Glutamatergic neuron (in vitro differentiated cells): ENCODE results near the gene ECE1. TPM values are rescaled to one million over a fixed set of nuclear protein-coding genes. Genes with fewer than 3 reads are reported as not detected.
"Not testable (repeated sequence)": the region's sequence is repeated elsewhere in the genome, so short reads cannot be mapped to it uniquely, and the experiment has no call there.

Experiments
- DNase-seq: peaks from one replicate; pipeline ENCODE4 v3.0.0; 2022
- H3K27ac Mint-ChIP-seq: one replicate; pipeline ENCODE4 v1.8.0; 2020; ENCODE audit warnings: mild to moderate bottlenecking, mixed read lengths, inconsistent platforms; ENCODE audit not compliant: unreplicated experiment
- H3K27me3 Mint-ChIP-seq: one replicate; pipeline ENCODE4 v1.8.0; 2020; ENCODE audit warnings: mild to moderate bottlenecking, moderate library complexity, mixed read lengths, inconsistent platforms; ENCODE audit not compliant: unreplicated experiment
- H3K36me3 Mint-ChIP-seq: one replicate; pipeline ENCODE4 v1.8.0; 2020; ENCODE audit warnings: mild to moderate bottlenecking, mixed read lengths, inconsistent platforms; ENCODE audit not compliant: unreplicated experiment
- H3K4me1 Mint-ChIP-seq: one replicate; pipeline ENCODE4 v1.8.0; 2020; ENCODE audit warnings: mild to moderate bottlenecking, low read depth, mixed read lengths, inconsistent platforms; ENCODE audit not compliant: unreplicated experiment
- H3K4me3 Mint-ChIP-seq: one replicate; pipeline ENCODE4 v1.8.0; 2020; ENCODE audit warnings: mild to moderate bottlenecking, mixed read lengths, inconsistent platforms; ENCODE audit not compliant: unreplicated experiment
- H3K9me3 Mint-ChIP-seq: one replicate; pipeline ENCODE4 v1.8.0; 2020; ENCODE audit warnings: mild to moderate bottlenecking, moderate library complexity, mixed read lengths, inconsistent platforms; ENCODE audit not compliant: unreplicated experiment
- total RNA-seq: library from RNA; stranded (reverse); fragmentation: NEBNext Ultra II Directional; extraction: Animal tissue kit (Norgen Biotek cat#: 25700); gene quantifications from one replicate; pipeline ENCODE4 v1.2.1, GENCODE V29; 2021; ENCODE audit not compliant: unreplicated experiment
- TF ChIP-seq, protein P1 (sequence below): fragments of 200-600 bp; sonication (generic); IDR thresholded peaks from one replicate; pipeline ENCODE4 v1.5.0; 2021; ENCODE audit not compliant: partially characterized antibody, unreplicated experiment

Gene ECE1
- total RNA-seq, 1 donor from 2014 or later: 36.1 TPM

DNA sequence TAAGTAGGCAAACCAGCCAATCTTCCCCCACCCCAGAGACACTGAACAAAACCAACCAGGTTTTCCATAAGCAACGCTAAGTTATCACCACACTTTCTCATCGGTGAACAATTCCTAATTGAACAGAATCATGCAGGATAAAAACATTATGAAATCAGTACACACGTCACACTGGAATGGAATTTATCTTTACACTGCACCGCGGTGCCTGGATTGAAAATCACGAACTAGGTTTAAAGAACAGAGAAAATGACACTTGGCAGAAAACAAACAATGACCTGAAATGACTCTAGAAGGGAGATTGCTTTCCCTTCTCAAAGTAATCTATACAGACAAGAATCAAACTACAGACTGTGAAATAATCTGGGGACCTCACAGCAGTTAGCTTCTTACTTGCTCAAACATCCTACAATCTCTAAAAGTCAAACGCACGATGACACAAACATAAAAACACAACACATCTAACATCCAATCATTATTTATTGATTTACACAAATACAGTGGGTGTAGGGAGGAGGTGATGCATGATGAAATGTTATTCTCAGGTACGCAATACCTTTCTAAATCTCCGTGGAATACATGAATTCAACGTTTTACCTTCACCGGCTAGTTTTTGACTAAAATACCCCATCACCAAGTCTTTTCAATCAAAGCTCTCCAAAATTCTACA lies 115.5 kb downstream of the ECE1 start:
- Mint-ChIP-seq H3K27ac (peak overlapping the region; percentile 80), H3K4me3 (peak overlapping the region; percentile 96), H3K4me1 (peaks cover 13% of the 10 kb centered on the region), H3K9me3 (peaks cover 3% of the 10 kb centered on the region), H3K27me3 (peaks cover 2% of the 10 kb centered on the region), H3K36me3 (no peaks in the 10 kb centered on the region)
- DNase-seq: no peak
- TF ChIP-seq, protein P1, sequence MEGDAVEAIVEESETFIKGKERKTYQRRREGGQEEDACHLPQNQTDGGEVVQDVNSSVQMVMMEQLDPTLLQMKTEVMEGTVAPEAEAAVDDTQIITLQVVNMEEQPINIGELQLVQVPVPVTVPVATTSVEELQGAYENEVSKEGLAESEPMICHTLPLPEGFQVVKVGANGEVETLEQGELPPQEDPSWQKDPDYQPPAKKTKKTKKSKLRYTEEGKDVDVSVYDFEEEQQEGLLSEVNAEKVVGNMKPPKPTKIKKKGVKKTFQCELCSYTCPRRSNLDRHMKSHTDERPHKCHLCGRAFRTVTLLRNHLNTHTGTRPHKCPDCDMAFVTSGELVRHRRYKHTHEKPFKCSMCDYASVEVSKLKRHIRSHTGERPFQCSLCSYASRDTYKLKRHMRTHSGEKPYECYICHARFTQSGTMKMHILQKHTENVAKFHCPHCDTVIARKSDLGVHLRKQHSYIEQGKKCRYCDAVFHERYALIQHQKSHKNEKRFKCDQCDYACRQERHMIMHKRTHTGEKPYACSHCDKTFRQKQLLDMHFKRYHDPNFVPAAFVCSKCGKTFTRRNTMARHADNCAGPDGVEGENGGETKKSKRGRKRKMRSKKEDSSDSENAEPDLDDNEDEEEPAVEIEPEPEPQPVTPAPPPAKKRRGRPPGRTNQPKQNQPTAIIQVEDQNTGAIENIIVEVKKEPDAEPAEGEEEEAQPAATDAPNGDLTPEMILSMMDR: no peak

DNA sequence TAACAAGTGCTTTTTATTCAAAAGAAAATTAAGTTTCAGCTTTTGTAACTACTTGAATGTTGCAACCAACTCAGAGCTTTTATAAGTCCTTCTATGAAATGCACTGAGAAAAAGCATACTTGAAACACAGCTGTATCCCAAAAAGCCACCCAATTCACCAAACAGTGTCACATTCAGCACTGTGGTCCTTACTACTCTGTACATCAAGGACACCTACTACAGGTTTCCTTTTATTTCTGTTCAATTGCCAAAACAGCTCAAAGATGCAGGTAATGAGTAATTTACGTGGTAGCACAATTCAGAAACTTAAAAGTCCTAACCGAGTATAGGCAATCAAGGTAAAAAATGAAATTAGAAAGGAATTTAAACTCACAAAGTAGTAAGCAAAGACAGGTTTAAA lies 116.0 kb downstream of the ECE1 start:
- TF ChIP-seq, protein P1: no peak
- Mint-ChIP-seq H3K27me3 (peaks cover 2% of the 10 kb centered on the region), H3K9me3 (peaks cover 3% of the 10 kb centered on the region), H3K27ac (peak overlapping the region; percentile 80), H3K36me3 (no peaks in the 10 kb centered on the region), H3K4me1 (peaks cover 13% of the 10 kb centered on the region), H3K4me3 (peak overlapping the region; percentile 96)
- DNase-seq: no peak

DNA sequence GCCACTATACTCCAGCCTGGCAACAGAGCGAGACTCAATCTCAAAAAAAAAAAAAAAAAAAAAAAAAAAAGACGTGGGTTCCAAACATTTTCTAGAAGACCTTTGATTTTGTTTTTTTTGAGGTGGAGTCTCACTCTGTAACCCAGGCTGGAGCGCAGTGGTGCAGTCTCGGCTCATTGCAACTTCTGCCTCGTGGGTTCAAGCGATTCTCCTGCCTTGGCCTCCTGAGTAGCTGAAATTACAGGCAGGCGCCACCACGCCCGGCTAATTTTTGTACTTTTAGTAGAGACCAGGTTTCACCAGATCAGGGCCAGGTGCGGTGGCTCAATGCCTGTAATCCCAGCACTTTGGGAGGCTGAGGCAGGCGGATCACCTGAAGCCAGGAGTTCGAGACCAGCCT lies 117.2 kb downstream of the ECE1 start:
- peaks cover 13% of the 10 kb centered on the region for H3K4me1 Mint-ChIP-seq
- DNase-seq, H3K27ac Mint-ChIP-seq, H3K36me3 Mint-ChIP-seq, H3K27me3 Mint-ChIP-seq, H3K9me3 Mint-ChIP-seq, H3K4me3 Mint-ChIP-seq: not testable (repeated sequence)

DNA sequence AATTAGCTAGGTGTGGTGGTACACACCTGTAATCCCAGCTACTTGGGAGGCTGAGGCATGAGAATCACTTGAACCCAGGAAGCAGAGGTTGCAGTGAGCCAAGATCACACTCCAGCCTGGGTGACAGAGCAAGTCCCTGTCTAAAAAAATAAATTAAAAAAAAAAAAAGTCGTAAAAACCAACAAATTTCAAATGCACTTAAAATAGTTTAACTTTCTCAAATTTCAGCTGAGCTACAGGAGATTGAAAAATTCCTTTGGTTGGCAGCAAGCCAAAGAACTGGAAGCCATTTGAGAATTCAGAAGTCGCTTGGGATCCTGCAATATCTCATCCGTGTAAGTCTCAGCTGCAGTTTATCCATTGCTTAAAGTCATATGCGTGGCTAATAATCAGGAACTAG lies 119.4 kb downstream of the ECE1 start:
- not testable (repeated sequence) for H3K27me3 Mint-ChIP-seq, H3K36me3 Mint-ChIP-seq, H3K4me3 Mint-ChIP-seq, H3K27ac Mint-ChIP-seq, DNase-seq, H3K9me3 Mint-ChIP-seq
- peaks cover 13% of the 10 kb centered on the region for H3K4me1 Mint-ChIP-seq

DNA sequence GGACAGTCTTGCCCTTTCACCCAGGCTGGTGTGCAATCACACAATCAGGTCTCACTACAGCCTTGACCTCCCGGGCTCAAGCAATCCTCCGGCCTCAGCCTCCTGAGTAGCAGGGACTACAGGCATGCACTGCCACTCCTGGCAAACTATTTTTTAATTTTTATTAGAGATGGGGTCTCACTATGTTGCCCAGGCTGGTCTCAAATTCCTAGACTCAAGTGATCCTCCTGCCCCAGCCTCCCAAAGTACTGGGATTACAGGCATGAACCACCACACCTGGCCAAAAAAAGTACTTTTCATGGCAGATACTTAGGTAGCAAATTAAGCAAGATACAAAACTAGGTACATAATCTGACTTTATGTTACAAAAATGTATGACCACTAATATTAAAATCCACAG lies 121.8 kb downstream of the ECE1 start:
- no peaks in the 10 kb centered on the region for H3K9me3 Mint-ChIP-seq
- no peak overlapping the region for H3K4me3 Mint-ChIP-seq
- H3K36me3 Mint-ChIP-seq: peaks cover 4% of the 10 kb centered on the region
- TF ChIP-seq, protein P1: no peak
- no peak overlapping the region for H3K27ac Mint-ChIP-seq
- no peaks in the 10 kb centered on the region for H3K4me1 Mint-ChIP-seq
- no peak for DNase-seq
- no peaks in the 10 kb centered on the region for H3K27me3 Mint-ChIP-seq

Other genes starting within 250 kb of the ECE1 start
- 100 TPM for gene EIF4G3, start 113.6 kb downstream of the ECE1 start, total RNA-seq
- 3.1 TPM for gene NBPF3, start 149.7 kb upstream of the ECE1 start, total RNA-seq
- gene ALPL, start 219.0 kb upstream of the ECE1 start, total RNA-seq: 10.0 TPM